GM13977 (cell line): Measurements from ENCODE around the gene ZBTB44.
"Not testable (repeated sequence)": the region's sequence is repeated elsewhere in the genome, so short reads cannot be mapped to it uniquely, and the experiment has no call there.

Source experiments
- DNase-seq: peaks from one replicate; pipeline ENCODE4 v3.0.0; 2012; ENCODE audit warnings: low spot score
- CTCF ChIP-seq: IDR thresholded peaks from 2 replicates; pipeline ENCODE4 v1.5.1; 2012; ENCODE audit warnings: mild to moderate bottlenecking, control low read depth; ENCODE audit not compliant: insufficient read depth; ENCODE audit errors: extremely low read depth, missing control alignments
- in situ Hi-C: fragments of 300-500 bp; cut with MboI; formaldehyde crosslinking; loops from one replicate; pipeline ENCODE4 v1.12.0; 2022; ENCODE audit warnings: low sequenced_read_pairs, low pct_unique_long_range_greater_than_20kb, mixed read lengths, inconsistent platforms; ENCODE audit not compliant: unreplicated experiment

ZBTB44 gene

GRCh38 chr11:130269326-130269943, 45.3 kb downstream of the ZBTB44 start:
- peak; percentile 60 for DNase-seq
- TF ChIP-seq CTCF: no peak
- in situ Hi-C loops: no loop called here

- no peak for TF ChIP-seq CTCF
- in situ Hi-C loops: no loop called here
Measured at GRCh38 chr11:130263351-130263750, 51.4 kb downstream of the ZBTB44 start.

GRCh38 chr11:130262424-130262823, 52.3 kb downstream of the ZBTB44 start:
- no peak for DNase-seq
- TF ChIP-seq CTCF: no peak
- in situ Hi-C loops: no loop called here

More at GRCh38 chr11:130263351-130263750, 51.4 kb downstream of the ZBTB44 start:
- no peak for DNase-seq

- TF ChIP-seq CTCF: no peak
- DNase-seq: no peak
- in situ Hi-C loops: no loop called here
Measured at GRCh38 chr11:130261571-130261970, 53.1 kb downstream of the ZBTB44 start.

GRCh38 chr11:130260742-130261141, 54.0 kb downstream of the ZBTB44 start:
- no peak for DNase-seq
- in situ Hi-C loops: no loop called here

GRCh38 chr11:130260080-130260627, 54.6 kb downstream of the ZBTB44 start:
- no peak for DNase-seq
- in situ Hi-C loops: no loop called here
- no peak for TF ChIP-seq CTCF

More at GRCh38 chr11:130260742-130261141, 54.0 kb downstream of the ZBTB44 start:
- no peak for TF ChIP-seq CTCF

- in situ Hi-C loops, DNase-seq: not testable (repeated sequence)
Measured at GRCh38 chr11:130251763-130252162, 63.0 kb downstream of the ZBTB44 start.

GRCh38 chr11:130249929-130250328, 64.8 kb downstream of the ZBTB44 start:
- in situ Hi-C loops, DNase-seq: not testable (repeated sequence)
